ENCODE measurements around the gene JAML. TPM values are rescaled to one million over a fixed set of nuclear protein-coding genes. Genes with fewer than 3 reads are reported as not detected.
A peak's percentile ranks its signal among the peaks of the same experiment; 100 is the strongest.

Gene JAML
- total RNA-seq, 2 experiments from 2014 or later = 26.7 to 30.3 TPM

DNA sequence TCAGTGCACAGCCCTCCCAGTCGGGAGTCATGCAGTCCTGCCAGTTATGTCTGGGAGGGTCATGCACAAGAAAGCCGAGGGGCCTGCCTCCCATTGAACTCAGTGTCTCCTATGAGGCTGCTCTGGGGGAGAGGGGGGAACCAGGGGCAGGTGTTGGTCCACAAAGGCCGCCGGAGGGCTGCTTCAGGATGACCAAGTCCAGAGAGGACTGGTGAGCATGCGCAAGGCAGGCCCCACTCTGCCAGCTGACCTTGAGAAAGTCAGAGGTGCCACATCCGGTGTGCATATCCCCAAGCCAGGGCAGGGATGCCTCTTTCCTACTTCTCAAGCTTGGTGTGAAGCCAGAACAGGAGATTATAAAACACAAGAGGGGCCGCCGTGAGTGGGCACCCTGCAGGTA is 76.6 kb downstream of the JAML start:
- H3K9me3 Mint-ChIP-seq = no peaks in the 10 kb centered on the region
- ChIA-PET CTCF (interaction anchor here (1.0 kb wide), 1 partner anchor 24 kb away, joined by 3 read pairs; no protein-coding TSS in a partner anchor), POLR2A (no interaction called here)
- intact Hi-C loops (cut with DNase I, micrococcal nuclease) = loop anchor here (5.0 kb wide), 3 partner anchors 254 to 509 kb away; partner anchors contain the start of genes ATP5MG (in 1 of the 2) and IFT46 (in 1 of the 2)
- H3K4me3 Mint-ChIP-seq = no peak overlapping the region
- peaks cover 73% of the 10 kb centered on the region for H3K27me3 Mint-ChIP-seq
- Histone ChIP-seq H3K27ac (ENCODE audit: low read depth in 1 of 2, low read length in 2 of 2) (no peak overlapping the region), H3K4me1 (ENCODE audit: insufficient read depth, low read length) (peaks cover 24% of the 10 kb centered on the region), H3K36me3 (ENCODE audit: insufficient read depth, low read length) (no peaks in the 10 kb centered on the region), H3K4me3 (ENCODE audit: low read length) (no peak overlapping the region), H3K9me3 (ENCODE audit: control insufficient read depth in 1 of 2, insufficient read depth in 1 of 2, low read length in 2 of 2) (peaks cover 0 to 7% of the 10 kb centered on the region in 2 experiments), H3K27me3 (ENCODE audit: control insufficient read depth in 1 of 2, insufficient read depth in 2 of 2, low read length in 2 of 2) (peaks cover 28 to 54% of the 10 kb centered on the region in 2 experiments)
- no peak overlapping the region for H3K27ac Mint-ChIP-seq
- no peak for TF ChIP-seq CTCF (IDR thresholded peaks at IDR 0.05)
- H3K36me3 Mint-ChIP-seq (ENCODE audit: low read depth) = no peaks in the 10 kb centered on the region
- DNase-seq (no peak), ATAC-seq (ENCODE audit: poor library complexity) (no peak)
- H3K4me1 Mint-ChIP-seq (ENCODE audit: low read depth) = peaks cover 5% of the 10 kb centered on the region

DNA sequence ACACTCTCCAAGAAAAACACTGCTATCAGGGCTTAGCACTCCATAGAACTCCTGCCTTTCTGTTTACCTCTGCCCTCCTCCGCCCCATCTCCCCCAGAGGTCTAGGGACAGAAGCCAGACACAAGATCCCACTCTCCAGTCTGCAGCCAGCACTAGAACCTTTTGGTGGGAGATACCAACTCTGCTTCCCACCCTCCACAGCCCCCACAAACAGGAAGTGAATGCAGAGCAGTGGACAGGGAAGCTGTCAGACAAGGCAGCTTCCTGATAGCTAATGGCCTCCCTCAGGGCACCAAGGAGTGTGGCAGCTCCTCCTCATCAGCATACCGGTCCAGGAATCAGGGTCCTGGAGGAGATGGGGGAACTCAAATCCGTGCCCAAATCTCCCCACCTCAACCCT is 77.3 kb downstream of the JAML start:
- intact Hi-C loops (cut with DNase I, micrococcal nuclease) = loop anchor here (5.0 kb wide), 3 partner anchors 255 to 510 kb away; partner anchors contain the start of genes ATP5MG (in 1 of the 2) and IFT46 (in 1 of the 2)
- Histone ChIP-seq H3K4me3 (ENCODE audit: low read length) (no peak overlapping the region), H3K4me1 (ENCODE audit: insufficient read depth, low read length) (peaks cover 21% of the 10 kb centered on the region), H3K27me3 (ENCODE audit: control insufficient read depth in 1 of 2, insufficient read depth in 2 of 2, low read length in 2 of 2) (peaks cover 29 to 54% of the 10 kb centered on the region in 2 experiments), H3K36me3 (ENCODE audit: insufficient read depth, low read length) (no peaks in the 10 kb centered on the region), H3K9me3 (ENCODE audit: control insufficient read depth in 1 of 2, insufficient read depth in 1 of 2, low read length in 2 of 2) (peaks cover 0 to 6% of the 10 kb centered on the region in 2 experiments), H3K27ac (ENCODE audit: low read depth in 1 of 2, low read length in 2 of 2) (no peak overlapping the region)
- peaks cover 5% of the 10 kb centered on the region for H3K4me1 Mint-ChIP-seq (ENCODE audit: low read depth)
- no peak for TF ChIP-seq CTCF (IDR thresholded peaks at IDR 0.05)
- no peak overlapping the region for H3K4me3 Mint-ChIP-seq
- H3K9me3 Mint-ChIP-seq = no peaks in the 10 kb centered on the region
- CTCF ChIA-PET = interaction anchor here (1.0 kb wide), 1 partner anchor 24 kb away, joined by 3 read pairs; no protein-coding TSS in a partner anchor
- H3K36me3 Mint-ChIP-seq (ENCODE audit: low read depth) = no peaks in the 10 kb centered on the region
- DNase-seq (no peak), ATAC-seq (ENCODE audit: poor library complexity) (no peak)
- peaks cover 78% of the 10 kb centered on the region for H3K27me3 Mint-ChIP-seq
- H3K27ac Mint-ChIP-seq = no peak overlapping the region
- POLR2A ChIA-PET = no interaction called here

DNA sequence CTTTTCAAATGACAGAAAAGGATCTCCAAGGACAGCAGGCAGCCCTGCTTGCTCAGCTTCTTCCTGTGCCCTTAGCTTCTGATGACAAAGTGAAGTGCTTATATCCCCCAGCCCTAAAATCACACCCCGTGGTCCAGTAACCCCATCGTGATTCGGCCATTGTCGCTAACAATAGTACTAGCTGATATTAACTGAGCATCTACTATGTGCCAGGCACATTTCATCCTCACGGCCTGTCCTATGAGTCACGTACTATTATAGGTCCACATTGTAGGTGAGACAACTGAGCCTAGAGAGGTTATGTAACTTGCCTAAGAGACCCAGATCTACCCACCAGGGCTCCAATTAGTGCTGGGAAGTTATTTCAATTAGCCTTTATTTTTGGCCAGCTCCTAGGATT is 78.3 kb downstream of the JAML start:
- Histone ChIP-seq H3K4me1 (ENCODE audit: insufficient read depth, low read length) (peaks cover 16% of the 10 kb centered on the region), H3K27ac (ENCODE audit: low read depth in 1 of 2, low read length in 2 of 2) (no peak overlapping the region), H3K36me3 (ENCODE audit: insufficient read depth, low read length) (no peaks in the 10 kb centered on the region), H3K9me3 (ENCODE audit: control insufficient read depth in 1 of 2, insufficient read depth in 1 of 2, low read length in 2 of 2) (no peaks in the 10 kb centered on the region), H3K27me3 (ENCODE audit: control insufficient read depth in 1 of 2, insufficient read depth in 2 of 2, low read length in 2 of 2) (peaks cover 22 to 55% of the 10 kb centered on the region in 2 experiments), H3K4me3 (ENCODE audit: low read length) (no peak overlapping the region)
- Mint-ChIP-seq H3K27ac (no peak overlapping the region), H3K36me3 (ENCODE audit: low read depth) (no peaks in the 10 kb centered on the region), H3K27me3 (peaks cover 81% of the 10 kb centered on the region), H3K9me3 (no peaks in the 10 kb centered on the region), H3K4me1 (ENCODE audit: low read depth) (peaks cover 5% of the 10 kb centered on the region), H3K4me3 (peak overlapping the region; percentile 84)
- no peak for TF ChIP-seq CTCF (IDR thresholded peaks at IDR 0.05)
- ChIA-PET POLR2A (no interaction called here), CTCF (interaction anchor here (1.5 kb wide), 1 partner anchor 12 kb away, joined by 3 read pairs; no protein-coding TSS in a partner anchor)
- ATAC-seq (ENCODE audit: poor library complexity) (no peak), DNase-seq (no peak)
- intact Hi-C loops (cut with DNase I, micrococcal nuclease) = loop anchor here (5.0 kb wide), 3 partner anchors 256 to 511 kb away; partner anchors contain the start of genes ATP5MG (in 1 of the 2) and IFT46 (in 1 of the 2)
